GM13977 (cell line): Measurements from ENCODE around the gene ADAMTS9.

Experiments
- DNase-seq: peaks from one replicate; pipeline ENCODE4 v3.0.0; 2012; ENCODE audit warnings: low spot score
- CTCF ChIP-seq: IDR thresholded peaks from 2 replicates; pipeline ENCODE4 v1.5.1; 2012; ENCODE audit warnings: mild to moderate bottlenecking, control low read depth; ENCODE audit not compliant: insufficient read depth; ENCODE audit errors: extremely low read depth, missing control alignments
- in situ Hi-C: fragments of 300-500 bp; cut with MboI; formaldehyde crosslinking; loops from one replicate; pipeline ENCODE4 v1.12.0; 2022; ENCODE audit warnings: low sequenced_read_pairs, low pct_unique_long_range_greater_than_20kb, mixed read lengths, inconsistent platforms; ENCODE audit not compliant: unreplicated experiment

Gene ADAMTS9

DNA sequence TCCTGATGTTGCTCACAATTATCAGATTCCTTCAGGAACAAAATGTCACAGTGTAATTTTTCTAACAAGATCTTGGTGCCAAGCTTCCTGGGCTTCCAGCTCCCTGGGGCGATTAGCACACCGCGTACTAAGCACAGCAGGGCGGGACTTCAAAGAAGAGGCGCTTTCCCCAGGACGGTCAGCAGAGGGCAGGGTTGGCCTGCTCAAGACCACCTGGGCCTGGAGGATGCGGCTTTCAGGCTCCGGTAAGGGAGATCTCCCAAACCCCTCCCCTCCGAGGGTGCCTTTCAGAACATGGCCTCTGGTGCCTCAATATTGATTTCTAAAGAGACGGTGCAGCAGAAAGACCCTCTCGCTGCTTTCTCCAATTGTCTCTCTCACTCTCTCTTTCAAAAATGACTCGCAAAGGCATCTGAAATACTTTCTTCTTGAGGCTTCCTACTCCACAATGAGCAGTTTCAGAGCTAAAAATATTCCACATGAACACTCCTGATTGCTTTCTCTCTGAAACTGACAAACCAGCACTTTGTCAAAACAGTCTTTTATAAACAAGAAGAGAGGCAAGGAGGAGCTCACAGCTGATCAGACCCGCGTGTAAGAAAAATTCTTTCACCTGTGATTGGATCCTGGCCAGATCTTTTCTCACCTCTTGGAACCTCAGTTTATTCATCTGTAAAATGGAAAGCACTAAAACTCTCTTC is 154.0 kb downstream of the ADAMTS9 start:
- DNase-seq = peak; percentile 69
- in situ Hi-C loops = no loop called here
- TF ChIP-seq CTCF = peak; percentile 91

- in situ Hi-C loops = no loop called here
- TF ChIP-seq CTCF = peak; percentile 46
- peak; percentile 23 for DNase-seq
Measured at GRCh38 chr3:64530434-64531049, 157.3 kb downstream of the ADAMTS9 start.

DNA sequence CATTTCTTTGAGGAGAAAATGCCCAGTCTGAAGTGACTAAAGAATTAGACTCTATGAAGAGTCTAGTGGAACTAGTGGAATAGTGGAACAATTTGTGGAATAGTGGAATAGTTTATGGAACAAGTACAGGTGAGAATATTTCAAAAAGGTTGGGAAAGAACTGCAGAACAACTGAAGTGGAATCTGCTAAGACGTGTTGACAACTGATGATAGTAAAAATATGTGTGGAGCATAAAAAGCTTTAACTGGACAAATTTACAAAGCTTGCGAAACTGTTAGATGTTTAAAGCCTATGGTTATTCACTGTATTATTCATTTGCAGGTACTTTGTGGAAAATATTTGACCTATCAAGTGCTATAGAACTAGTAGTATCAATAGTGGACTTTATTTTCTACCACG is 164.5 kb downstream of the ADAMTS9 start:
- in situ Hi-C loops = no loop called here
- DNase-seq = no peak
- no peak for TF ChIP-seq CTCF

- in situ Hi-C loops = no loop called here
- TF ChIP-seq CTCF = no peak
- no peak for DNase-seq
Measured at GRCh38 chr3:64520334-64520733, 167.5 kb downstream of the ADAMTS9 start.

DNA sequence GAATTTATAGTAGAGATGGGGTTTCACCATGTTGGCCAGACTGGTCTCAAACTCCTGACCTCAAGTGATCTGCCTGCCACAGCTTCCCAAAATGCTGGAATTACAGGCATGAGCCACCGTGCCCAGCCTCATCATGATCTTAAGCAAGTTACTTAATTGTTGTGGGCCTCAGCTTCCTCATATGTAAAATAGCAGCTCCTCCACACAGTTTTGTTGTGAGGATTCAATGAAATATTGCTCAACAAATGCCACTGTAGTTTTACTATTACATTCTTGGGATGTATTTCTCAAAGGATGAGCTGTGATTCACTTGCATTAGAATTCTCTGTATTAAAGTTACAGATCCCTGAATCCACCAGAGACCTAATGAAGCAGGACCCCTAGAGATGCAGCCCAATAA is 168.8 kb downstream of the ADAMTS9 start:
- no peak for DNase-seq
- no peak for TF ChIP-seq CTCF
- in situ Hi-C loops = no loop called here

DNA sequence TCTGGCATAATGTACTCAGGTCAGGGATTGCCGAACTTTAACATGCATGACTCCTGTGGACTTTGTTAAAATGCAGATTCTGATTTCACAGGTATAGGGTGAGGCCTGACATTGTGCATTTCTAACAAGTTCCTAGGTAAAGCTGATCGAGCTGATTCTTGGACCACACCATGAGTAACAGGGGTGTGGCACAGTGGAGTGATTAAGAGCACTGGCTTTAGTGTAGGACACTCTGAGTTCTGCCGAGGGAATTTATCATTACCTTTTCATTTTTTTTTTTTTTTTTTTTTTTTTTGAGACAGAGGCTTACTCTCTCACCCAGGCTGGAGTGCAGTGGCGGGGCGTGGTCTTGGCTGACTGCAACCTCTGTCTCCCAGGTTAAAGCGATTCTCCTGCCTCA is 169.3 kb downstream of the ADAMTS9 start:
- in situ Hi-C loops = no loop called here
- no peak for DNase-seq
- TF ChIP-seq CTCF = no peak

DNA sequence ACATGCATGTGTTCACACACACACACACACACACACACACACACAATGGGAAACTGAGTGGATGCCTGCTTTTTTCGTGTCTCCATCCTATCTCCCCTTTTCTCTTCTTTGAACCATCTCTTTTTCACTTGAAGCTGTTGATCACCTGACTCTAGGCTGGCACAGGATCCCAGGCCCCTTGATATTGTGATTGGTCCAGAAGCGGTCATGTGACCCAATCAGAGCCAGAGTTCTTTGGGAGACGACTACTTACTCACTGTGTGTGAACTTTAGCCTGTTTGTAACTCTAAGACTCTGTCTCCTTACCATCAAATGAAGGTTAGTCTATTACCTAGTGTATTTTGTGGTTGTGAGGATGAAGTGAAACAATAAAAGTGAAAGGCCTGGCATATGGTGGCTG is 172.9 kb downstream of the ADAMTS9 start:
- TF ChIP-seq CTCF = no peak
- in situ Hi-C loops = no loop called here
- DNase-seq = no peak
